Measurements from ENCODE around the gene RSRC1.
A peak's percentile ranks its signal among the peaks of the same experiment; 100 is the strongest.
"Not testable (repeated sequence)": the region's sequence is repeated elsewhere in the genome, so short reads cannot be mapped to it uniquely, and the experiment has no call there.

RSRC1 gene

DNA sequence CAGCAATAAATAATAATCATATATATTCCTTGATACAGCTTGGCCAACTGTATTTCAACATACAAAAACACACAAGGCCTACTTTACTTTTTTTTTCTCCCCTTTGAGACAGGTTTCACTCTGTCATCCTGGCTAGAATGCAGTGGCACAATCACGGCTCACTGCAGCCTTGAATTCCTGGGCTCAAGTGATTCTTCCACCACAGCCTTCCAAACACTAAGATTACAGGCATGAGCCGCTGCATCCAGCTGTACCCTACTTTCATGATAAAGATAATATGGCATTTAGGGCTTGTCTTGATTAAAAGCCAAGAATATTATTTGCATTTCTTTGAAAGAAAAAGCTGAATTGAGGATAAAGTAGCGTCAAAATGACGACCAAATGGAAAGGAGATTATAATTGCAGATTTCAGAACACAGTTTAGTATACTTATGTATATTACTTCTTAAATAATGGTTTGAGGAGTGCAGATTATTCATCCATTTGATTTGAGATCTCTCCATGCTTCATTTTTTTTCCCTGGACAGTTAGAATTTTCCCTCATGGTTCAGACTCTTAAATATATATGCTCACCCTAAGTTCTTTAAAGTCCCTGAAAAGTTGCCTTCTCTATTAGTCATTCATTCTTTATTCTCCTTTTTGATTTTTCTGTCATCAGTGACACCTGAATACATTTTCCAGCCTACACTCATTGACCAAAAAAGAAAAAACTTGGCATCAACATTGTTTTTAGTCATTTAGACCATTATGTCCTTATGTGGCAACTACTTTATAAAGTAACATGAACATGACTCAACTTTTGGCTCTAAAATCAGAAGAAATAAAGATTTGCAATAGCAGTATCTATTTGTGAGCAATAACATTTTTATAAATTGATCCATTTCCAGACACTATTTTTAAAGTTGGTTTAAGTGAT is 412.6 kb downstream of the RSRC1 start:
- no peak for DNase-seq
- in situ Hi-C loops (cut with HindIII; ENCODE audit: low pct_ligation_motif_present, low pct_unique_long_range_greater_than_20kb, low sequenced_read_pairs), result no loop called here

DNA sequence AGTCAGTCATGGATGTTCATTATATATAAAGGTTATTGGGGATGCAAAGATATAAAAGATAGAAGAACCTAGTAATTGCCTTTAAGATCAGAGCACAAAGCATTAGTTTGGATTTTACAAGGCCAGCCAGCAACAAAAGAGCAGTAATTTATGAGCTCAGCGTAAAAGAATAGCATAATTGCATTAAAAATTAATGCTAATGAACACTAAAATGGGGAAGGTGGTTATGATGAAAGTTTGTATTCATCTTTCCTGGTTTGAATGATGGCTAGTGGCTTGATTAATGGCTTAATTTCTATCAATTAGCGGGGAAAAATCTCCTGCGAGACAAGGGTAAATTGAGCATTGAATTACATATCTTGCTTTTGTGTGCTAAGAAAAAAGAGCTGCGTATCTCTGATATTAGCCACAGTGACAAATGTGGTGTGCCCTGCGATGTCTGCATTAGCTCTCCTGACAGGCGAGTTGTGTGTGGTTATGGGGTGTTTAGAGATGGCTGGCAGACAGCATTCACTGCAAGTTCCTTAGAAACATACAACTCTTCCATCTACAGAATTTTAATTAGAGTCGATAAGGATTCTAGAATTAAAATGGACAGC is 418.3 kb downstream of the RSRC1 start:
- in situ Hi-C loops (cut with HindIII; ENCODE audit: low pct_ligation_motif_present, low pct_unique_long_range_greater_than_20kb, low sequenced_read_pairs), result no loop called here
- no peak for DNase-seq

DNA sequence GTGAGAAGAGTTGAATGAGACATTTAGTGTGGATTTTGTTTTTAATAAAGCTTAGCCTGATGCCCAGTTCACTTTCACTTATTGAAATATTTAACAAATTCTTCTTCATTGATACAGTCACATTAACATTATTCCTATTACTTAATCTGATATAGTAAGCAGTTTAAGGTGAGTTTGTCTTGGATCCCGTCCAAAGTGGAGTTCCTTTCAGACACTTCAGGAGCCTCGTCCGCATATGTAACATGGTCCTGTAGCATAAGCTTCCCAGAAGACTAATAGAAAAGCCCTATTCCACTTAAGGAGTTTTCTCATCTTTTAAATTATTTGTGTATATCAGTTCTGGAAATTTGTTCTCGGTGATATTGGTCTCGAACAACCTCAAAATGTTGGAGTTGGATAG is 421.4 kb downstream of the RSRC1 start:
- in situ Hi-C loops (cut with HindIII; ENCODE audit: low pct_ligation_motif_present, low pct_unique_long_range_greater_than_20kb, low sequenced_read_pairs), result no loop called here
- DNase-seq, result no peak

DNA sequence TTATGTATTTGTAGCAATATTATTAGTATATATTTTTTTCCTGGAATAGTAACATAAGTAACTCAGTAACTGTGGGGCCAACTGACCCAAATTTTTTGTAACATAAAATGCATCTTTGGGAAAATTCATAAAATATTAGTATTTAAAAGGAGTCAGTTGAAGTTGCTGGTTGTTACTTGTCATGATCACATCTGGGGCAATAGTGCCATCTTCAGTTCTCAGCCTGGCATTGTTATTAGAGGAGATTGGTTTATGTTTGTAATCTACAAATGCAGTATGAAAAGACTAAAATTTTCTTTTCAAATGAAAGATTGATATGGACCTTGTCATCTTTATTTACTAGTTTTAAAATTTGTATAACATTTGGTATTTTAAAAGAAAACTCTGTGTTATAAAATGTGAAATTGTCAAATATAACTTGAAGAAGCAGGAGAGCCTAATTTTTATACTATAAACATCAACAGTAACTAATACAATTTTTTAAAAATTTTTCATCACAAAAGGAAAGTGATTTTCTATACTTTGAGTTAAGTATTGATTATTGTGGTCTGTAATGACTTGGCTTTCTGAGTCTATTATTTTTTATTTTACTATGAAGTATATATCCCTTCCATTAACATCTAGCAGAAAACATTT is 422.3 kb downstream of the RSRC1 start:
- DNase-seq, result peak; percentile 56
- in situ Hi-C loops (cut with HindIII; ENCODE audit: low pct_ligation_motif_present, low pct_unique_long_range_greater_than_20kb, low sequenced_read_pairs), result no loop called here

DNA sequence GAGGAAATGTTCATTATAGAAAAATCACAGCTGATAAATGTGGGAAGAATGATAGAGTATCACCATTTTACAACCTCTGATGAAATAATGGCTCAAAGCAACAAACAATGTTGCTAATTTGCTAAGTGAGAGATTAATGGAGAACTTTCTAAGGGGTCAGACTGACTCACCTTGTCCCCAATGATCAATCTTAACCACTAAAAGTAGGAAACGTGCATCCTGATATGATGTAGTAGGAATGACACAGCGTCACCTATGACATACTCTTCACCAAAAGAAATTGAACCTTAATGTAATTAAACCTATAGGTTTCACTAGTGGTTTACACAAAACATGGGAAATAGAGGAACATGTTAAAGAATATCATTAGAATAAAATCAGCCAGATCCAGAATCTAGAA is 426.0 kb downstream of the RSRC1 start:
- in situ Hi-C loops (cut with HindIII; ENCODE audit: low pct_ligation_motif_present, low pct_unique_long_range_greater_than_20kb, low sequenced_read_pairs), result no loop called here
- DNase-seq, result no peak

DNA sequence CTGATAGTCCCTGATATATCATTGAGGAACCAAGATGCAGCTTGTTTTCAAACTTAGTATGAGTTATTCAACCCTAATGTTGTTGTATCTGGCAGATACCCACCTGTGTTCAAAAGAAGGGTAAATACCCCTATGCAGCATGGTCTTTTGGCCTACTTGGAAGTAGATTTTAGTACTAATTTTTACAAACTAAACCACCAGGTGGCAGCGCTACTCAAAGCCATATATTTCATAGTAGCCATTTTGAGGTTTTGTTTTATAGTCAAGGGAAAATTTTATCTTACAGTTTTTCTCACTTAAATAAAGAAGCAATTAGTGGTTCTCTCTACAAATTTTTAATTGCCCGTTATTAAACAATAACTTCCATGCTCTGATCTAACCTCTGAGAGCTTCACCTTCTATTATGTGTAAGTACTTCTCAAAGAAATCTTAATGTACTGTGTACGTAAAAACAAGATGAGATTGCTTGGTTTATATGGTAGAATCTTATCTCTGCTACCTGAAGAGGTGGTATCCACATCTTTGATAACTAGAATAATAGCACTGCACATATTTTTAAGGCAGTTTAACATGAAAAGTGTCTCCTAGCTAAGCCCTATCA is 429.6 kb downstream of the RSRC1 start:
- peak; percentile 66 for DNase-seq
- in situ Hi-C loops (cut with HindIII; ENCODE audit: low pct_ligation_motif_present, low pct_unique_long_range_greater_than_20kb, low sequenced_read_pairs), result no loop called here

DNA sequence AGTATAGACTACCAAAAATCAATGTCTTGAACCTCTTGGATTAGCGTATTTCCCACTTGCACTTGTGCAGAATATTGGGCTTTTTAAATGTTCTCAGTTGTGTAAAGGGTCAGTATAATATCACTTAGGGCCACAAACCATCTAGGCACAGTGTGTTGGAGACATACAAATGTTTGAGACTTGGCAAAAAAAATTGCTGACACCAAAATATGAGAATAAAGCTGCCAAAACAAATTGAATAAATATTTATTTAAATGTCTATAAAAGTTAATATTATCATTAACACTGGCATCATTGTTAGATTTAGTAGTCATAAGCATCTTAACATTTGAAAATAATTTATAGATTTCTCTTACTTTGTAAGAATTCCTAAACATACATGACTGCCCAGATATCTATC is 430.2 kb downstream of the RSRC1 start:
- DNase-seq, result no peak
- in situ Hi-C loops (cut with HindIII; ENCODE audit: low pct_ligation_motif_present, low pct_unique_long_range_greater_than_20kb, low sequenced_read_pairs), result no loop called here

DNA sequence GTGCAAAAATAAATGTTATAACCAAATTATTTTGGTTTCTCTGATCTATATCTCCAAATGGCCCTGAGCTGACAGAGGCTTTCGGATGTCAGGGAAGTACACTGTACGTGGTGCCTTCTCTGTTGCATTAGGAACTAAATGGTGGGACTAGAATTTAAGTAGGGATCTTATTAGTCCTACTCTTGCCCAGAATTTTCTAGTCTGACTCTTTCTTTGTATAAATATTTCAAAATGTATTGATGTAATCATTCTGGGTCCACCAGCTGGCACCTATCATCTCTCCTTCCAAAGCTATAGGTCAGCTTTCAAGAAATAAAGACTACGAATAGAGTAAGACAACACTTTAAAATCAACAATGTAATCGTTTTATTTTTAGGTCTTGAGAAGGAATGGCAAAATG is 438.8 kb downstream of the RSRC1 start:
- no peak for DNase-seq
- in situ Hi-C loops (cut with HindIII; ENCODE audit: low pct_ligation_motif_present, low pct_unique_long_range_greater_than_20kb, low sequenced_read_pairs), result no loop called here

DNA sequence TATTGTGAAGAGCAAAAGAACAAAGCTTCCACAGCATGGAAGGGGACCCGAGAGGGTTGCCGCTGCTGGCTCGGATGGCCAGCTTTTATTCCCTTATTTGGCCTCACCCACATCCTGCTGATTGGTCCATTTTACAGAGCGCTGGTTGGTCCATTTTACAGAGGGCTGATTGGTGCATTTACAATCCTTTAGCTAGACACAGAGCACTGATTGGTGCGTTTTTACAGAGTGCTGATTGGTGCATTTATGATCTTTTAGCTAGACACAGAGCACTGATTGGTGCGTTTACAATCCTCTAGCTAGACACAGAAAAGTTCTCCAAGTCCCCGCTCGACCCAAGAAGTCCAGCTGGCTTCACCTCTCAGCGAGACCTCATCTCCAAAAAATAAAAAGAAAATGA is 440.0 kb downstream of the RSRC1 start:
- DNase-seq; in situ Hi-C loops (cut with HindIII; ENCODE audit: low pct_ligation_motif_present, low pct_unique_long_range_greater_than_20kb, low sequenced_read_pairs): not testable (repeated sequence)

DNA sequence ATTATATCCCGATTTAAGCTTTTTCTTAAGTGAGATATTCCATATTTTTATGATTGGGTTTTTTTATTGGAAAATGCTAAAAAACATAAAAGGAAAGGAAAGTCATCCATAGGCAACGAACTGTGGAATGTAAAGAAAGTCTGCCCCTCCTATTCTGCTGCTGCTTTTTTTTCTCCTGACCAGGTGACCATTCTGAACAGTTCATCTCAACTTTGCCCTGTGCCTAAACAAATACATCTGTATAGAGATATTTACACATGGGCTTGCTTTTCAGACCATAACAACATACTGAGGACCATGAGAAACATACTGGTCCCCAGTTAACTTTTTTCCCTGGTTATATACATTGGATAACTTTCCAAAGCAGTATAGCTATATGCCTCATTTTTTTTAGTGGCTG is 442.2 kb downstream of the RSRC1 start:
- DNase-seq, result no peak
- in situ Hi-C loops (cut with HindIII; ENCODE audit: low pct_ligation_motif_present, low pct_unique_long_range_greater_than_20kb, low sequenced_read_pairs), result no loop called here

DNA sequence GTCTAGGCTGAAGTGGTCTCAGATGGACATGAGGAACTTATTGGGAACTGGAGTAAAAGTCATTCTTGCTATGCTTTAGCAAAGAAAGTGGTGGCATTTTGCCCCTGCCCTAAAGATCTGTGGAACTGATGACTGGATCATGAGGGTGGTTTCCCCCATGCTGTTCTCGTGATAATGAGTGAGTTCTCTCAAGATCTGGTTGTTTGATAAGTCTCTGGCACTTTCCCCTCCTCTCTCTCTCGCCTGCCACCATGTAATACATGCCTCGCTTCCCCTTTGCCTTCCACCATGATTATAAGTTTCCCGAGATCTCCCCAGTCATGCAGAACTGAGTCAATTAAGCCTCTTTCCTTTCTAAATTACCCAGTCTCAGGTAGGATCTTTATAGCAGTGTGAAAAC is 449.6 kb downstream of the RSRC1 start:
- in situ Hi-C loops (cut with HindIII; ENCODE audit: low pct_ligation_motif_present, low pct_unique_long_range_greater_than_20kb, low sequenced_read_pairs), result no loop called here
- no peak for DNase-seq

DNA sequence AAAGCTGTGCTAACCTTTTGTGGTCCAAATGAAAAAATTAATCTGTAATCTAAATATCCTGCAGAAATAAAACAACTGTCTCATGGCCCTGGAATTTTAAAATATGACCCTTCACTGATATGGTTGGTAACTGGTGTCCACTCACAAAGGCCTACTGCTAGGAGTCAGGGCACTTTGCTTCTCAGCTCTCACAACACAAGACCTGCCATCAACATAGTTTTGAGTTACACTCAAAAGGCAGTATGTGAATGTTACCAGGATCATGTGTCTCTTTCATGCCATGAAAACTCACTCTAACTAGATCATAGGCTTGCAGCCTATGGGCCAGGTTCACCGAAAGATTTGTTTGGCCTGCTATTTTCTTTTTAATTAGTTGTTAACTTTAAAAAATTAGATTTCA is 451.1 kb downstream of the RSRC1 start:
- in situ Hi-C loops (cut with HindIII; ENCODE audit: low pct_ligation_motif_present, low pct_unique_long_range_greater_than_20kb, low sequenced_read_pairs), result no loop called here
- DNase-seq, result no peak

DNA sequence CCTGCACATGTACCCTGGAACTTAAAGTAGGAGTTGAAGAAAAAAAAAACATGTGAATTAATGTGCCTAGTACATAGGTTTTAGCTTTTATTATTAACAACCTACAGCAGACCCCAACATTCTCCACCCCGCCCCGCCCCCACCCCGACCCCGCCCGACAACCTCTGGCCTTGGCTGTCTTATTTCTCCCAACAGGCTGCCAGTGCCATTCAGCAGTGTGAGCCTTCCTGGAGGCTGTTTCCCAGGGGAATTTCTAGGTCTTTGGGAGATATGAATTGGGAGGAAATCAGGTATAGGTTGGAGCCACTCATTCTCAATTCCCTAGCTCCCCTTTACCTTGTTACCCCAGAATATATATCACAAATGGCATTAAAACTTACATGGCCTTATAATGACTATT is 452.8 kb downstream of the RSRC1 start:
- DNase-seq, result no peak
- in situ Hi-C loops (cut with HindIII; ENCODE audit: low pct_ligation_motif_present, low pct_unique_long_range_greater_than_20kb, low sequenced_read_pairs), result no loop called here

DNA sequence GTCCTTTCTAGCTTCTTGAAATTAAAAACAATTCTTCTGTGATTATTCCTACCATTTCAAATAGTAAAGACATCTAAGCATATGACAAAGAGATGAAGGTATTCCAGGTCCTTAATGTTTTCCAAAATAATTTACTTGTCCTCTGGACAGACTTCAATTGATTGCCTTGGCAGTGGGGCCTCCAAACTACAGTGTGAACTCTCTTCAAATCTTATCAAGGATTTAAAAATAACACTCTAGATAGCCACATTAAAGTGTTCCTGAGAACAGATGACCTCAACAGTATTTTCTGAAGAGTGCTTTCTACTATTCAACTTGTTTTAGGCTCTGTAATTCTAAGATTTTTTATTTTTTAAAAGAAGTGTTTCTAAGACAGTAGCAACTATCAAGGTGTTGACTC is 453.2 kb downstream of the RSRC1 start:
- in situ Hi-C loops (cut with HindIII; ENCODE audit: low pct_ligation_motif_present, low pct_unique_long_range_greater_than_20kb, low sequenced_read_pairs), result no loop called here
- DNase-seq, result no peak

DNA sequence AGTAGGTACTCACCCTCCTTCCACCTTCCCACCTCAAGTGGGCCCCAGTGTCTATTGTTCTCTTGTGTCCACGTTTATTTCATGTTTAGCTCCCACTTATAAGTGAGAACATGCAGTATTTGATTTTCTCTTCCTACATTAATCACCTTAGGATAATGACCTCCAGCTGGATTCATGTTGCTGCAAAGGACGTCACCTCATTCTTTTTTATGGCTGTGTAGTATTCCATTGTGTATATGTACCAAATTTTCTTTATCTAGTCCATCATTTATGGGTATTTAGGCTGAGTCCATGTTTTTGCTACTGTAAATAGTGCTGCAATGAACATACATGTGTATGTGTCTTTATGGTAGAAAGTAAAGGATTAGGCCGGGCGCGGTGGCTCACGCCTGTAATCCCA is 455.2 kb downstream of the RSRC1 start:
- in situ Hi-C loops (cut with HindIII; ENCODE audit: low pct_ligation_motif_present, low pct_unique_long_range_greater_than_20kb, low sequenced_read_pairs), result no loop called here
- no peak for DNase-seq

DNA sequence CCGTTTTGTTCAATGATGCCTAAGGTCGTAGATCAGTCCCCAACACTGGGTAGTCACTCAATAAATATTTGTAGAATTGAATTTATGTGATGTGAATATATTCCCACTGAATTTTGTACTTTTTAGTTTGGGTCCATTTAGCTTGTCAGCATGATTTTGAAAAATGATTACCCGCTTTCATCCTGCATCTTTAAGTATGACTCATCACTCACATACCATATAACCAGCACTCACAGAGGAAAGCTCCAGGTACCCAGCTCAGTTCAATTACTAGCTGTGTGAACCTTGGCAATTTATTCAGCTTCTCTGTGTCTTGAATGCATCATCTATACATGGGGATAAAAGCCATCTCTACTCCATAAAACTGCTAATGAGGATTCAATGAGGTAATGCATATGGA is 458.9 kb downstream of the RSRC1 start:
- DNase-seq, result no peak
- in situ Hi-C loops (cut with HindIII; ENCODE audit: low pct_ligation_motif_present, low pct_unique_long_range_greater_than_20kb, low sequenced_read_pairs), result no loop called here

DNA sequence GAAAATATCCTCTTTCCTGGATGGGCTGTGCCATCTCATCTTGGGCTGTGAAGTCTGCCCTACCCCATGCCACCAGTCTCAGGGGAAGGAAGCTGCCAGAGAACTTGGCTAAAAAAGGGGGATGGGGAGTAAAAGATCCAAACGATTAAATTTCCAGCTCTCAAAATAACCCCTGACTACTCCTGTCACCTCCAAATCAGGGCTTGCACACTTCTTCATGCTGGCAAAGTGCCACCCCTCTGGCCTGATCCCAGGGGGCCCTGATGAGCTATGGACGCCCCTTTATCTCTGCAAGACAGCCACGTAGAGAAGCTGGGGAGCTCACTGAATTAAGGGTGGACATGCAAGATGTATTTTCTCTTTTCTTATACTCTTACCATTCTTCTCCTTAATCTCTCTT is 459.9 kb downstream of the RSRC1 start:
- in situ Hi-C loops (cut with HindIII; ENCODE audit: low pct_ligation_motif_present, low pct_unique_long_range_greater_than_20kb, low sequenced_read_pairs), result no loop called here

DNA sequence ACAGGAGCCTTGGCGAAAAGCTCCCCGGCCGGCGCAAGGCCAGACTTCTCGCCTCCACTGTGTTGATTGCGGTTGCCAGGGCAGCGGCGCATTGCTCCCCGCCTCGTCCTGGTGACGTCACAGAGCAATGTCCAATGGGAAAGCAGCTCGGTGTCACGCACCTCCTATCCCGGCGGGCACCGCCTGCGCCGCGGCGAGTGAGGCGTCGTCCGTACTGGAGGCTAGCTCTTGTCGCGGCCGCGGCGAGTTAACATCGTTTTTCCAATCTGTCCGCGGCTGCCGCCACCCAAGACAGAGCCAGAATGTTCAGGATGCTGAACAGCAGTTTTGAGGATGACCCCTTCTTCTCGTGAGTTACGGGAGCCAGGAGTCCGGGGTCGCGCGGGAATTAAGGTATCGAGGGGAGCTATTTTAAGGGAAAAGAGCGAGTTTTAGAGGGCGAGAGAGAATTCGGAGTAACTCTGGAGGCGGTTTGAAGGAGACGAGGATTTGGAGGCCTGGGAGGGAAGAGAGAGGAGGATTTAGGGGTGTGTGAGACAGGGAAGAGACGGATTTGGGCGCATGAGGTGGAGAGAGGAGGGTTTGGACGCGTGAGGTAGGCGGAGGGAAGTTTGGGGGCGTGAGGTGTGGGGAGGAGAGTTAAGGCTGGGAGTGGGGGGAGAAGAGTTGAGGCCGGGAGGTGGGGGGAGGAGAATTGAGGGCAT is 461.3 kb downstream of the RSRC1 start, which contains the start of gene MLF1:
Gene MLF1, plus strand, starts transcription at position 196 of the 704 bp plus-strand sequence. Its CDS starts 107 bp downstream, at position 303.
- peak; percentile 94 for DNase-seq
- in situ Hi-C loops (cut with HindIII; ENCODE audit: low pct_ligation_motif_present, low pct_unique_long_range_greater_than_20kb, low sequenced_read_pairs), result no loop called here

More for the DNA sequence above, 459.9 kb downstream of the RSRC1 start:
- no peak for DNase-seq
